Lower leg skin (tissue), 4 donors: ENCODE results near the gene CREBBP. TPM values are rescaled to one million over a fixed set of nuclear protein-coding genes. Genes with fewer than 3 reads are reported as not detected.
A peak's percentile ranks its signal among the peaks of the same experiment; 100 is the strongest.

ENCODE experiments used
- DNase-seq, 2 donors: peaks; one replicate each; pipeline ENCODE4 v3.0.0-alpha.2; 2019; ENCODE audit warnings: low spot score in 2 of 2
- H3K4me3 ChIP-seq: fragments of 200-600 bp; sonication (generic); 2 replicates; pipeline ENCODE4 v1.5.1; 2017; ENCODE audit warnings: mild to moderate bottlenecking, low read depth; ENCODE audit not compliant: poor library complexity, severe bottlenecking
- CTCF ChIP-seq, 3 donors: fragments of 450-650 bp; IDR thresholded peaks; one replicate each; pipeline ENCODE4 v1.5.1; 2016; ENCODE audit warnings: antibody characterized with exemption in 3 of 3, mild to moderate bottlenecking in 3 of 3, moderate library complexity in 2 of 3
- POLR2A ChIP-seq, 2 donors: fragments of 450-650 bp; IDR thresholded peaks; one replicate each; pipeline ENCODE4 v1.6.1; 2016 to 2017; ENCODE audit warnings: antibody characterized with exemption in 2 of 2, mild to moderate bottlenecking in 1 of 2, moderate library complexity in 1 of 2
- whole genome bisulfite sequencing, 2 donors: methylation state at CpG; one replicate each; pipeline ENCODE4 v1.1.5; 2018; 5-methylcytosine and 5-hydroxymethylcytosine counted together
- intact Hi-C: fragments of 100-400 bp; cut with DNase I; formaldehyde crosslinking; loops from one replicate; pipeline ENCODE4 v1.15.0; 2023; ENCODE audit warnings: low total_unique reads
- total RNA-seq, 4 donors: library from RNA; depleted of rRNA; stranded (reverse); fragments of >200 nt; gene quantifications; one replicate each; pipeline ENCODE4 v1.1.0, GENCODE V29; 2016

CREBBP gene
- total RNA-seq, 4 donors from 2014 or later, result 45.5 to 152 (median 65.7) TPM

- no peak overlapping the region for H3K4me3 ChIP-seq
- DNase-seq, result peak in 1 of 2 donors; percentile 40
- intact Hi-C loops, result loop anchor here (10.0 kb wide), 1 partner anchor 190 kb away; no protein-coding TSS in a partner anchor
- no peak for TF ChIP-seq CTCF (IDR thresholded peaks at IDR 0.05)
- no peak for TF ChIP-seq POLR2A (IDR thresholded peaks at IDR 0.05)
- WGBS, 2 donors, result 83 to 88% methylated on average over 6 of the region's 6 CpGs
Observed at GRCh38 chr16:3884398-3884797, 3.9 kb upstream of the CREBBP start.

GRCh38 chr16:3882531-3882930 lies 2.0 kb upstream of the CREBBP start:
- intact Hi-C loops, result loop anchor here (10.0 kb wide), 1 partner anchor 188 kb away; no protein-coding TSS in a partner anchor
- WGBS, 2 donors, result 90 to 94% methylated on average over 3 of the region's 3 CpGs

GRCh38 chr16:3881499-3881990 lies 1.0 kb upstream of the CREBBP start:
- TF ChIP-seq CTCF (IDR thresholded peaks at IDR 0.05), result no peak
- TF ChIP-seq POLR2A (IDR thresholded peaks at IDR 0.05), result no peak
- H3K4me3 ChIP-seq, result no peak overlapping the region
- intact Hi-C loops, result loop anchor here (10.0 kb wide), 1 partner anchor 187 kb away; no protein-coding TSS in a partner anchor
- WGBS, 2 donors, result 48 to 54% methylated on average over 30 of the region's 30 CpGs
- DNase-seq, result peak in 1 of 2 donors; percentile 31

More at GRCh38 chr16:3882531-3882930, 2.0 kb upstream of the CREBBP start:
- TF ChIP-seq POLR2A (IDR thresholded peaks at IDR 0.05) (no peak), CTCF (IDR thresholded peaks at IDR 0.05) (no peak)
- H3K4me3 ChIP-seq, result no peak overlapping the region
- no peak for DNase-seq

GRCh38 chr16:3879887-3880564 lies 487 bp downstream of the CREBBP start:
- H3K4me3 ChIP-seq, result peak overlapping the region; percentile 79
- intact Hi-C loops, result loop anchor here (10.0 kb wide), 1 partner anchor 185 kb away; no protein-coding TSS in a partner anchor
- 3% methylated on average over 16 of the region's 117 CpGs; no CpG with 5 or more reads in 1 of the 2 donors for WGBS, 2 donors
- no peak for TF ChIP-seq CTCF (IDR thresholded peaks at IDR 0.05)
- no peak for TF ChIP-seq POLR2A (IDR thresholded peaks at IDR 0.05)
- DNase-seq, result peak; percentile 59 to 94

GRCh38 chr16:3879258-3879886 lies 1.1 kb downstream of the CREBBP start:
- 0 to 3% methylated on average over 30 to 50 of the region's 50 CpGs for WGBS, 2 donors
- peak in 1 of 2 donors; percentile 88 for DNase-seq
- TF ChIP-seq POLR2A (IDR thresholded peaks at IDR 0.05), result no peak
- TF ChIP-seq CTCF (IDR thresholded peaks at IDR 0.05), result no peak
- H3K4me3 ChIP-seq, result peak overlapping the region; percentile 79
- intact Hi-C loops, result no loop called here
